Endothelial cell of umbilical vein (primary cell): ENCODE data around the gene DDR2. TPM values are rescaled to one million over a fixed set of nuclear protein-coding genes. Genes with fewer than 3 reads are reported as not detected.

Source experiments
- BruUV-seq: library from RNA; stranded (reverse); fragments of 400-500 nt; replicated peaks from 2 replicates; lab custom pipeline; 2021; lab: Mats Ljungman, UMichigan
- CTCF ChIA-PET: fragments of 300-600, 350-600 bp; sonication (Branson Sonifier 250); formaldehyde crosslinking; loops from one replicate; lab custom pipeline; 2021; ENCODE audit warnings: antibody characterized with exemption, inconsistent platforms; lab: Charles Lee
- POLR2A ChIA-PET: fragments of 300-600, 350-600 bp; sonication (Branson Sonifier 250); formaldehyde crosslinking; loops from one replicate; lab custom pipeline; 2021; ENCODE audit warnings: antibody characterized with exemption, inconsistent platforms; lab: Charles Lee
- DNase-seq: peaks from one replicate; pipeline ENCODE4 v3.0.0-alpha.2; 2011; ENCODE audit warnings: low read depth, low spot score
- FAIRE-seq: peaks from 2 replicates; lab custom pipeline; 2011; peaks lifted over from hg19 to GRCh38; lab: Jason Lieb, UNC
- H2AFZ ChIP-seq: 2 replicates; pipeline ENCODE4 v1.6.0; 2012; ENCODE audit warnings: low read depth, low read length, control low read depth, inconsistent platforms
- H3K27ac ChIP-seq: 2 replicates; pipeline ENCODE4 v1.5.1; 2011; ENCODE audit warnings: low read depth, mild to moderate bottlenecking, control low read depth, low read length, moderate library complexity; ENCODE audit not compliant: insufficient read depth
- H3K27me3 ChIP-seq, 2 experiments: 2 replicates each; pipeline versions ENCODE4 v1.6.0 to v1.6.1; 2011; ENCODE audit warnings: low read length in 2 of 2, mixed read lengths in 1 of 2; ENCODE audit not compliant: control insufficient read depth in 2 of 2, insufficient read depth in 2 of 2
- H3K36me3 ChIP-seq, 2 experiments: 2 replicates in 1 of 2; 3 replicates in 1 of 2; pipeline ENCODE4 v1.5.1; 2011; ENCODE audit warnings: low read length in 2 of 2, mild to moderate bottlenecking in 1 of 2, moderate library complexity in 1 of 2; ENCODE audit not compliant: control insufficient read depth in 2 of 2, insufficient read depth in 2 of 2; ENCODE audit errors: extremely low read depth in 1 of 2
- H3K4me1 ChIP-seq: 3 replicates; pipeline ENCODE4 v1.5.1; 2011; ENCODE audit warnings: mild to moderate bottlenecking, low read length; ENCODE audit not compliant: control insufficient read depth, insufficient read depth; ENCODE audit errors: extremely low read depth
- H3K4me2 ChIP-seq: 2 replicates; pipeline ENCODE4 v1.6.1; 2011; ENCODE audit warnings: low read length, control low read depth, mixed read lengths; ENCODE audit not compliant: insufficient read depth
- H3K4me3 ChIP-seq, 3 experiments: fragments of 200-600 bp in 1 of 3; sonication (generic), shearing (Covaris generic) in 1 of 3; replicated peaks in 1 of 3; 2 replicates each; pipeline ENCODE4 v1.5.1; 2011 to 2016; ENCODE audit warnings: control low read depth in 3 of 3, low read length in 3 of 3, mild to moderate bottlenecking in 2 of 3, inconsistent platforms in 1 of 3, low read depth in 1 of 3, moderate library complexity in 1 of 3; ENCODE audit not compliant: insufficient read depth in 1 of 3
- H3K79me2 ChIP-seq: 2 replicates; pipeline ENCODE4 v1.6.0; 2012; ENCODE audit warnings: low read length, inconsistent platforms; ENCODE audit not compliant: control insufficient read depth, insufficient read depth
- H3K9ac ChIP-seq: replicated peaks from 2 replicates; pipeline ENCODE3; 2011; ENCODE audit warnings: low read length, control low read depth; ENCODE audit not compliant: insufficient read depth; ENCODE audit errors: extremely low read depth
- H3K9me1 ChIP-seq: replicated peaks from 3 replicates; pipeline ENCODE4 v1.6.0; 2011; ENCODE audit warnings: mild to moderate bottlenecking, low read length; ENCODE audit not compliant: control insufficient read depth, insufficient read depth; ENCODE audit errors: extremely low read depth
- H3K9me3 ChIP-seq: replicated peaks from 2 replicates; pipeline ENCODE4 v1.5.1; 2012; ENCODE audit warnings: low read length, inconsistent platforms; ENCODE audit not compliant: control insufficient read depth, insufficient read depth
- H4K20me1 ChIP-seq: replicated peaks from 2 replicates; pipeline ENCODE3; 2011; ENCODE audit warnings: mild to moderate bottlenecking, low read length; ENCODE audit not compliant: control insufficient read depth, insufficient read depth; ENCODE audit errors: extremely low read depth
- CTCF ChIP-seq, 2 donors: IDR thresholded peaks; 1 replicate in 1 of 2; 2 replicates in 1 of 2; pipeline ENCODE4 v1.5.1; 2011; ENCODE audit warnings: low read length in 2 of 2, mild to moderate bottlenecking in 2 of 2, moderate library complexity in 2 of 2, control low read depth in 1 of 2, inconsistent platforms in 1 of 2, low read depth in 1 of 2; ENCODE audit not compliant: insufficient read depth in 1 of 2; ENCODE audit errors: extremely low read depth in 1 of 2
- EZH2 ChIP-seq: IDR thresholded peaks from 2 replicates; pipeline ENCODE4 v1.6.1; 2012; ENCODE audit warnings: borderline replicate concordance, low read depth, mild to moderate bottlenecking, moderate library complexity, low read length, inconsistent platforms; ENCODE audit not compliant: severe bottlenecking
- FOS ChIP-seq: IDR thresholded peaks from 2 replicates; pipeline ENCODE4 v1.6.1; 2011; ENCODE audit warnings: mild to moderate bottlenecking, low read length, moderate library complexity, borderline replicate concordance; ENCODE audit not compliant: insufficient read depth
- GATA2 ChIP-seq: IDR thresholded peaks from 2 replicates; pipeline ENCODE4 v1.7.0; 2011; ENCODE audit warnings: low read depth, mild to moderate bottlenecking, moderate library complexity, mixed read lengths, low read length; ENCODE audit not compliant: insufficient read length, insufficient read depth
- JUN ChIP-seq: IDR thresholded peaks from 2 replicates; pipeline ENCODE4 v1.6.1; 2011; ENCODE audit warnings: borderline replicate concordance, low read depth; ENCODE audit not compliant: insufficient read length, insufficient read depth
- MAX ChIP-seq: IDR thresholded peaks from 2 replicates; pipeline ENCODE4 v1.6.1; 2011; ENCODE audit not compliant: insufficient read depth, insufficient read length
- MYC ChIP-seq: IDR thresholded peaks from one replicate; pipeline ENCODE4 v1.6.1; 2011; ENCODE audit warnings: mild to moderate bottlenecking, low read depth, low read length
- POLR2A ChIP-seq: IDR thresholded peaks from 2 replicates; pipeline ENCODE4 v1.6.1; 2012; ENCODE audit warnings: low read depth, mild to moderate bottlenecking, control low read depth, low read length
- POLR2AphosphoS5 ChIP-seq: IDR thresholded peaks from 2 replicates; pipeline ENCODE4 v1.6.1; 2012; ENCODE audit warnings: low read depth, mild to moderate bottlenecking, control low read depth, low read length, moderate library complexity; ENCODE audit not compliant: insufficient read depth
- dilution Hi-C: fragments of 300-500 bp; cut with MboI; formaldehyde crosslinking; loops from one replicate; pipeline ENCODE4 v1.15.0; 2019; ENCODE audit warnings: low sequenced_read_pairs; ENCODE audit not compliant: extremely low pct_ligation_motif_present
- intact Hi-C: fragments of 100-400 bp; cut with micrococcal nuclease; formaldehyde crosslinking; loops from one replicate; pipeline ENCODE4 v1.10.0; 2022
- polyA plus RNA-seq, 4 experiments: library from polyadenylated mRNA; depleted of rRNA in 3 of 4; stranded (reverse) in 3 of 4; unstranded in 1 of 4; fragments of >200 nt; gene quantifications; 2 replicates each; pipeline versions ENCODE4 v1.2.1 to v1.2.3, GENCODE V29; 2011 to 2012; ENCODE audit warnings: missing spikeins in 1 of 4
- total RNA-seq: library from RNA; stranded (reverse); gene quantifications from 2 replicates; pipeline ENCODE4 v1.2.3, GENCODE V29; 2021

DDR2 gene
- total and polyA plus RNA-seq, 2 donors (not counting 3 experiments of a cell fraction or from before 2014, with no cell fraction given): 27.8 to 30.8 TPM

GRCh38 chr1:162654915-162655620 lies 22.8 kb downstream of the DDR2 start:
- no peaks in the 10 kb centered on the region for H3K9me3 ChIP-seq
- H3K4me3 ChIP-seq: no peak overlapping the region
- no TSS peak for BruUV-seq
- H3K9ac ChIP-seq: no peak overlapping the region
- FAIRE-seq: no peak
- ChIA-PET CTCF (interaction anchor here (1.5 kb wide), 1 partner anchor 16 kb away, joined by 4 read pairs; no protein-coding TSS in a partner anchor), POLR2A (interaction anchor here (0.6 kb wide), 1 partner anchor 113 kb away, joined by 3 read pairs; no protein-coding TSS in a partner anchor)
- peaks cover 10% of the 10 kb centered on the region for H3K79me2 ChIP-seq
- dilution Hi-C loops: no loop called here
- no peaks in the 10 kb centered on the region for H3K27me3 ChIP-seq
- H3K27ac ChIP-seq: no peak overlapping the region
- H3K9me1 ChIP-seq: no peaks in the 10 kb centered on the region
- H3K4me1 ChIP-seq: peaks cover 2% of the 10 kb centered on the region
- intact Hi-C loops: no loop called here
- DNase-seq: no peak
- TF ChIP-seq POLR2A (no peak), CTCF (IDR thresholded peaks at IDR 0.05; ENCODE audit: extremely low read depth in 1 of 2, insufficient read depth in 1 of 2, low read depth in 1 of 2, low read length in 2 of 2) (no peak), EZH2 (no peak), POLR2AphosphoS5 (no peak), FOS (no peak), JUN (no peak), GATA2 (no peak), MAX (no peak), MYC (no peak)
- H2AFZ ChIP-seq: no peak overlapping the region
- H4K20me1 ChIP-seq: no peaks in the 10 kb centered on the region
- H3K36me3 ChIP-seq: peaks cover 0 to 2% of the 10 kb centered on the region in 2 experiments
- H3K4me2 ChIP-seq: no peak overlapping the region
